GM19372 (cell line): Measurements from ENCODE around the gene IFI16.
"Not testable (repeated sequence)": the region's sequence is repeated elsewhere in the genome, so short reads cannot be mapped to it uniquely, and the experiment has no call there.

Source experiments
- ATAC-seq: cut with Tn5 transposase; IDR thresholded peaks from one replicate; pipeline ENCODE4 v1.9.1; 2021; ENCODE audit warnings: mild to moderate bottlenecking, low read depth, moderate library complexity; ENCODE audit not compliant: unreplicated experiment

Gene IFI16

DNA sequence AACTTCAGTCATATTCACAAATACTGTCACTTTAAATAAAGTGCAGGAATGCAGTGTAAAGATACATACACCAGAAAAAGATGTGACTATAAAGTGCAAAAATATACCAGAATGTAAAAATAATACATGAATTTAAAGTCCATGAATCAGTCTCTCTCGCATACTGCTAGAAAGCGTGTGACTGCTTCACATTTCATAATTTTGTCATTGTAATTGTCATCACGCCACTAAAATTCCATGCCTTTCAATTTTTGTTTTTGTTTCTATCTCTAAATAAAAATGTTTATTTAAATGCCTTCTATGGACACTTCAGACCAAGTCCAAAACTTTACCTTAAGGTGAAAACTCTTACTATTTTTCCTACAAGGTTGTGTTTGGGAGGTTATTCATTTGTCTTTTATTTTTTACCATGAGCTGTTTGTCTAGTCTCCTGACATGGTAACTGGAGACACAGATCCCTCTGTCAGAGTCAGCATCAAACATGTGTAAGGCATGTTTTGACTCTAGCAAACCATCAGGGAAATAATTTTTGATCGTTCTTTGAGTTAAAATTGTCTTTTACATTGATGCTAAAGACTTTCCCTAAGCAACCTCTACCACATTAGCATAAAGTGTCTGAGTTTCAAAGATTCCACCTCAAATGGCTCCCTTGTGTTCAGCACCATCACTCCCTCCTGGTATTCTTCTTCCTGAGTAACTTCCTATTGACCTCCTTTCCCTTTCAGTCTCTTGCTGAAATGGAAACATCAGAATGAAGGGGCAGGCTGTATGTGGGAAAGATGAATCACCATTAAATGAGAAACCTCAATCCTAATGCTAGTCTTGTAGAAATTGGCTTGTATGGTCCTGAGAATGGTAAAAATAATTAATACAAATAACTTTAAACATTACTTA lies 80.8 kb downstream of the IFI16 start:
- no peak for ATAC-seq

DNA sequence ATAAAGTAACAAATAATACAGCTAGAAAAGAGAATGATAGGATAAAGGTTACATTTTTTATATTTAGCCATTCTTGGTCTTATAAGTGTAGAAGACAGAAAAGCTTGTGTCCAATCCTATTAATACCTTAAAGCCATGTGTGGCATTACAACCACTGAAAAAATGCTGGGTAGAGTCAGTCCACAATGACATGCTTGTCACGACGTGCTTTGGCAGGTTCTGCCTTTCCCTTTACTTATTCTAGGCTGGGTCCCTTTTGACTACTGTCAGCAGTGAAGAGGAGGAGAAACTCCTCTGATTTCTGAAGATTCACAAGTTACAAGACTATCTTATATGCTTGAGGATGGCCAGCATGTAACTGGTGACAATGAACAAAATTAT lies 81.5 kb downstream of the IFI16 start:
- ATAC-seq, result no peak

DNA sequence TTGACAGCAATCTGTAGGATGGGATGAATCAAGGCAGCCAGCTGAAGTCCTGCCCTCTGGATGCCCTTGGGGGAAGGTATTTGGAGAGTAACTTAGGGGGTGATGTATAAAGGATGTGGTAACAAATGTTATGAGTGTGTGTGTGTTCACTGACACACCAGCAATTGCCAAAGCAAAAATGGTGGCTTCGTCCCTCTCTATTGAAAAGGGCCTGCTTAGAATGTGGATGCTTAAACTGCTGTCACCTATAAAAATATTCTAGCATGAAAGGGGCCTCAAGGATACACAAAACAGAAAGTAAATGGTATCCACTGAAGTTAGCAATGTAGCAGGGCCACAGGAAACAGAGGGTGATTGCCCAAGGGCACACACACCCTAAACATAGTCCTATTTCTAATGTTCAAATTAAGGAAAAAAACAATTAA lies 81.9 kb downstream of the IFI16 start:
- ATAC-seq, result no peak

DNA sequence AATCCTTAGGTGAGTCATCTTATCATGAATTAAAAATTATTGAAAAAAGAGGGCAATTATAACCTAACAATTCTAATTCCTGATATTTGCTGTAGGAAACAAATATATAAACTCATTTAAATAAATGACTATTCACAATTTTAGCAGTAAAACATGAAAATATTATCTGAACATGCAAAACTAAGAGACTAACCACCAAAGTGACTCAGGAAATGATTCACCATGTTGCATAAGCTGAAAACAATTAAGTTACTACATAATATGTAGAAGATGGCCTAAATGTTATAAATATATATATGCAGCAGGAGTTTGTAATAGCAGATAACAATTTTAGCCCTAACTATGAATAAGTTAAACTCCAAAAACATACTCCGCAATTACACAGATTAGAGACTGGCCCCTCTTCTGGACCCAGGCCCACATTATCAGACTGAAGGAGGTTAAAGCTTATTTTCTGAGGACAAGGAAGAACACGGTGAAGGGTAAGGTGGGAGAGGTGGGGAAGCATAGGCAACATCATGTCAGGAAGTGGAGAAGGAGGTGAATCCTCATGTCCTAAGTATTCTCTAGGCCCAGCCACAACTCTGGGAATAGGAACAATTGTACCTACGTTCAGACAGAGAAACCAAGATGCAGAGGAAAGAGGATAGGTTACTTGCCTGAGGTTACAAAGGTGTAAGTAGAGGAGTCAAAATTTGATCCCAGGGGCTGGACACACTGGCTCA lies 82.5 kb downstream of the IFI16 start:
- ATAC-seq, result no peak

DNA sequence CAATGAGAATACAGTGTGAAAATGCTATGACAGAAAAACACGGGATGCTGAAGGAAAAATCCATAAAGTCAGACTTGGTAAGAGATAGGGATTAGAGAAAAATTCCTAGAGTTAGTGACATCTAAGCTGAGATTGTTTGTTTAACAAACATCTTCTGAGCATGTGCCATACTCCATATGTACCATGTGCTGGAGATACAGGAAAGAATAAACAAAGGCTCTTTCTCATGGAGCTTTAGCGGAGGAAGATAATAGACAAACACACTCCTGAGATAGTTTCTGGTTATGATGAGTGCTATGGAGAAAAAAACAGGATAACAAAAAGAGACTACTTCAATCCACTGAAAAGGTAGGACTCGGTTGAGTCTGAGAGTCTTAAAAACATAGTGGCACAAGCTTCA lies 88.9 kb downstream of the IFI16 start:
- no peak for ATAC-seq

DNA sequence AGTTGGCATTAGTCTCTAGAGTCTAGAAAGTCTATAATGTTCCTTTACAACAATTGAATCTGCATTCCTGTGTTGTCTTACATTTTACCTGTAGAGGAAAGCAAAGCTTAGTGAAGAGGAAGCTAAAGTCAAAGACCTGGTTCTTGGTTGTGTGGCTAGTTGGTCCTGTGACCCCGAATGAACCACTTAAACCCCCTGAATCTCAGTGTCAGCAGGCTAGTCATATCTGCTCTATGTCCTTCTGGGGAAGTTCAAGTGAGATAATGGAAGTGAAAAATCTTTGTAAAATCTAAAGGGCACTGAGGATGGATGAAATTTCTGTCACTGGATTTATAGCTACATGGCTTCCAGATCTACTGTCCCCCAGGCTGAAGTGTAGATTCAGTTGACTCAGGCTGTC lies 90.9 kb downstream of the IFI16 start:
- ATAC-seq, result no peak

DNA sequence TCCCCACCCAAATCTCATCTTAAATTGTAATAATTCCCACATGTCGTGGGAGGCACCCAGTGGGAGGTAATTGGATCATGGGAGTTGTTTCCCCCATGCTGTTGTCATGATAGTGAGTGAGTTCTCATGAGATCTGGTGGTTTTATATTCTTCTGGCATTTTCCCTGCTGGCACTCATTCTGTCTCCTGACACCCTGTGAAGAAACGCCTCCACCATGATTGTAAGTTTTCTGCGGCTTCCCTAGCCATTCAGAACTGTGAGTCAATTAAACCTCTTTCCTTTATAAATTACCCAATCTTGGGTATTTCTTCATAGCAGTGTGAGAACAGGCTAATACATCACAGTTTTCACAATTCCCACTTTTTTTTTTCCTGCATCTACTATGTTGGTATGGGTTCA lies 93.3 kb downstream of the IFI16 start:
- not testable (repeated sequence) for ATAC-seq
